K562 (cell line): ENCODE measurements around the gene ADAM15. TPM values are rescaled to one million over a fixed set of nuclear protein-coding genes. Genes with fewer than 3 reads are reported as not detected.
A peak's percentile ranks its signal among the peaks of the same experiment; 100 is the strongest.

Experiments
- ADNP ChIP-seq: fragments of 200-800 bp; sonication (Bioruptor generic); IDR thresholded peaks from 2 replicates; pipeline ENCODE4 v1.6.1; 2016; ENCODE audit warnings: missing genetic modification characterization, missing compliant biosample characterization
- BHLHE40 ChIP-seq: IDR thresholded peaks from 2 replicates; pipeline ENCODE4 v1.6.1; 2011; ENCODE audit warnings: low read length, improper control_type of control experiment
- HEY1 ChIP-seq: fragments of 250-450 bp; sonication (Bioruptor Pico); IDR thresholded peaks from 2 replicates; pipeline ENCODE4 v1.5.0; 2020; ENCODE audit warnings: mild to moderate bottlenecking, moderate library complexity, borderline replicate concordance
- RBBP5 ChIP-seq: fragments of 200-600 bp; sonication (generic); IDR thresholded peaks from 2 replicates; pipeline ENCODE4 v1.6.1; 2012; ENCODE audit warnings: borderline replicate concordance, mild to moderate bottlenecking, low read length, control low read depth, inconsistent platforms; ENCODE audit not compliant: insufficient read depth, poor library complexity, severe bottlenecking
- RFX1 ChIP-seq: fragments of 450-650 bp; IDR thresholded peaks from 2 replicates; pipeline ENCODE4 v1.6.1; 2016; ENCODE audit warnings: mild to moderate bottlenecking, moderate library complexity
- ZNF24 ChIP-seq: fragments of 450-650 bp; IDR thresholded peaks from 2 replicates; pipeline ENCODE4 v1.6.1; 2016
- ZNF282 ChIP-seq: sonication (generic); formaldehyde crosslinking; IDR thresholded peaks from 2 replicates; pipeline ENCODE4 v1.8.1; 2023; ENCODE audit warnings: missing genetic modification reagents
- ZNF668 ChIP-seq: fragments of 250-450 bp; sonication (Bioruptor Pico); IDR thresholded peaks from 2 replicates; pipeline ENCODE4 v1.8.0; 2022; ENCODE audit warnings: mild to moderate bottlenecking, inconsistent platforms
- polyA plus RNA-seq, 8 experiments: library from polyadenylated mRNA; depleted of rRNA in 4 of 8; stranded (reverse) in 5 of 8; unstranded in 3 of 8; fragments of >200 nt; fragmentation: Nextera tagmentation in 2 of 8; fragmentation: Illumina TruSeq in 1 of 8; extraction: Ambion mirVana in 2 of 8; extraction: Trizol in 1 of 8; gene quantifications; 2 replicates each; pipeline versions ENCODE4 v1.2.1 to v1.2.3, GENCODE V29; 2011 to 2014; ENCODE audit warnings: inconsistent platforms in 1 of 8, missing spikeins in 1 of 8
- total RNA-seq, 7 experiments: library from RNA; depleted of rRNA in 6 of 7; stranded (reverse); fragments of >200 nt in 6 of 7; fragmentation: Illumina TruSeq in 2 of 7; extraction: Trizol in 2 of 7; gene quantifications; 2 replicates each; pipeline versions ENCODE4 v1.2.1 to v1.2.3, GENCODE V29; 2011 to 2021; ENCODE audit warnings: low replicate concordance in 1 of 7
- TF ChIP-seq, protein P1 (sequence below), 2 experiments: fragments of 450-650 bp; formaldehyde crosslinking in 1 of 2; IDR thresholded peaks; 2 replicates each; pipeline versions ENCODE4 v1.4.0 to v1.6.1; 2014 to 2020; ENCODE audit warnings: mild to moderate bottlenecking in 2 of 2, borderline replicate concordance in 1 of 2, low read depth in 1 of 2
- TF ChIP-seq, protein P2 (sequence below): conservative IDR thresholded peaks from 2 replicates; pipeline ENCODE4 v1.6.1; 2011; ENCODE audit warnings: low read depth, mild to moderate bottlenecking, low read length; ENCODE audit not compliant: control insufficient read depth
- TF ChIP-seq, protein P3 (sequence below): sonication (generic); formaldehyde crosslinking; IDR thresholded peaks from 2 replicates; pipeline ENCODE4 v1.8.1; 2023; ENCODE audit warnings: mild to moderate bottlenecking, missing genetic modification reagents
- TF ChIP-seq, protein P4 (sequence below): sonication (generic); formaldehyde crosslinking; IDR thresholded peaks from 2 replicates; pipeline ENCODE4 v1.9.0; 2022; ENCODE audit warnings: mild to moderate bottlenecking, missing genetic modification reagents
- TF ChIP-seq, protein P5 (sequence below): sonication (generic); formaldehyde crosslinking; IDR thresholded peaks from 2 replicates; pipeline ENCODE4 v1.8.0; 2022; ENCODE audit warnings: missing genetic modification reagents, mild to moderate bottlenecking, moderate library complexity, borderline replicate concordance

The ADAM15 gene
- total and polyA plus RNA-seq, 9 of the 15 experiments (the other 6 are each of a cell fraction or from before 2014, with no cell fraction given), result 0.69 to 72.3 (median 32.8) TPM

DNA sequence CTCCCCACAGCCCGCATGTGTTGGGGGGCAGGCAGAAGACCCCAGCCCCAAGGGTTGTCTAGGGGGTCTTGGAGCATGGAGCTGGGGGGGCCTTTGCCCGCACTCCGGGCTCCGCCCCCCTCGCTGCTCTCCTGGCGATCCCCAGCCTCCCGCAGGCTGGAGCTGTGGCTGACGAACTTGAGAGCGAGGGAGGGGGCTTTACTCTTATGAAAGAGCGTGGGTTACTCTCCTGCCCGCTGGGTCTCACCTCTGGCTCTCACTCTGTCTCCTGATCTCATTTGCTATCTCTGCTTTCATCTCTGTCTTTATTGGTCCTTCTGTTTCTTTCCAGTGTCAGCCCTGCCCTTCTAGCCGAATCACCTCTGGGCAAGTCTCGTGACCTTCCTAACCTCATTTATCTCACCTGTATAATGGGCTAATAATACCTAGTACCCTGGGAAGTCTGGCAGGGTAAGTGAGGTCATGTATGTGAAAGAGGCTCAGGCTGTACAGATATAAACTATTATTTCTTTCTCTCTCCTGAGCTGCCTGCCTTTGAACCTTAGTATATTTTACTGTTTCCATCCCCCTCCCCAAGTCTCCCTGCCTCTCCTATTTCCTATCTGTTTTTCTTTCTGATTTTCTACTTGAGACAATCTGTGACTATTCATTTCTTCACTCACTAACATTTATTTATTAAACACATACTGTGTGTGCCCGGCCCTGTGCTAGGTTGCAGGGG is 13.2 kb downstream of the ADAM15 start (continued):
- TF ChIP-seq HEY1 (CRISPR knock-in tag), result no peak
- TF ChIP-seq ADNP (tag), result peak; percentile 99
- no peak for TF ChIP-seq ZNF668
- TF ChIP-seq, protein P1, sequence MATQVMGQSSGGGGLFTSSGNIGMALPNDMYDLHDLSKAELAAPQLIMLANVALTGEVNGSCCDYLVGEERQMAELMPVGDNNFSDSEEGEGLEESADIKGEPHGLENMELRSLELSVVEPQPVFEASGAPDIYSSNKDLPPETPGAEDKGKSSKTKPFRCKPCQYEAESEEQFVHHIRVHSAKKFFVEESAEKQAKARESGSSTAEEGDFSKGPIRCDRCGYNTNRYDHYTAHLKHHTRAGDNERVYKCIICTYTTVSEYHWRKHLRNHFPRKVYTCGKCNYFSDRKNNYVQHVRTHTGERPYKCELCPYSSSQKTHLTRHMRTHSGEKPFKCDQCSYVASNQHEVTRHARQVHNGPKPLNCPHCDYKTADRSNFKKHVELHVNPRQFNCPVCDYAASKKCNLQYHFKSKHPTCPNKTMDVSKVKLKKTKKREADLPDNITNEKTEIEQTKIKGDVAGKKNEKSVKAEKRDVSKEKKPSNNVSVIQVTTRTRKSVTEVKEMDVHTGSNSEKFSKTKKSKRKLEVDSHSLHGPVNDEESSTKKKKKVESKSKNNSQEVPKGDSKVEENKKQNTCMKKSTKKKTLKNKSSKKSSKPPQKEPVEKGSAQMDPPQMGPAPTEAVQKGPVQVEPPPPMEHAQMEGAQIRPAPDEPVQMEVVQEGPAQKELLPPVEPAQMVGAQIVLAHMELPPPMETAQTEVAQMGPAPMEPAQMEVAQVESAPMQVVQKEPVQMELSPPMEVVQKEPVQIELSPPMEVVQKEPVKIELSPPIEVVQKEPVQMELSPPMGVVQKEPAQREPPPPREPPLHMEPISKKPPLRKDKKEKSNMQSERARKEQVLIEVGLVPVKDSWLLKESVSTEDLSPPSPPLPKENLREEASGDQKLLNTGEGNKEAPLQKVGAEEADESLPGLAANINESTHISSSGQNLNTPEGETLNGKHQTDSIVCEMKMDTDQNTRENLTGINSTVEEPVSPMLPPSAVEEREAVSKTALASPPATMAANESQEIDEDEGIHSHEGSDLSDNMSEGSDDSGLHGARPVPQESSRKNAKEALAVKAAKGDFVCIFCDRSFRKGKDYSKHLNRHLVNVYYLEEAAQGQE (IDR thresholded peaks at IDR 0.05; ENCODE audit: borderline replicate concordance), result no peak
- TF ChIP-seq, protein P1 (CRISPR knock-in tag; IDR thresholded peaks at IDR 0.05; ENCODE audit: low read depth), result no peak
- no peak for TF ChIP-seq ZNF24
- TF ChIP-seq, protein P2, sequence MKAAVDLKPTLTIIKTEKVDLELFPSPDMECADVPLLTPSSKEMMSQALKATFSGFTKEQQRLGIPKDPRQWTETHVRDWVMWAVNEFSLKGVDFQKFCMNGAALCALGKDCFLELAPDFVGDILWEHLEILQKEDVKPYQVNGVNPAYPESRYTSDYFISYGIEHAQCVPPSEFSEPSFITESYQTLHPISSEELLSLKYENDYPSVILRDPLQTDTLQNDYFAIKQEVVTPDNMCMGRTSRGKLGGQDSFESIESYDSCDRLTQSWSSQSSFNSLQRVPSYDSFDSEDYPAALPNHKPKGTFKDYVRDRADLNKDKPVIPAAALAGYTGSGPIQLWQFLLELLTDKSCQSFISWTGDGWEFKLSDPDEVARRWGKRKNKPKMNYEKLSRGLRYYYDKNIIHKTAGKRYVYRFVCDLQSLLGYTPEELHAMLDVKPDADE, result no peak
- no peak for TF ChIP-seq RBBP5
- TF ChIP-seq BHLHE40, result peak; percentile 82
- TF ChIP-seq, protein P3, sequence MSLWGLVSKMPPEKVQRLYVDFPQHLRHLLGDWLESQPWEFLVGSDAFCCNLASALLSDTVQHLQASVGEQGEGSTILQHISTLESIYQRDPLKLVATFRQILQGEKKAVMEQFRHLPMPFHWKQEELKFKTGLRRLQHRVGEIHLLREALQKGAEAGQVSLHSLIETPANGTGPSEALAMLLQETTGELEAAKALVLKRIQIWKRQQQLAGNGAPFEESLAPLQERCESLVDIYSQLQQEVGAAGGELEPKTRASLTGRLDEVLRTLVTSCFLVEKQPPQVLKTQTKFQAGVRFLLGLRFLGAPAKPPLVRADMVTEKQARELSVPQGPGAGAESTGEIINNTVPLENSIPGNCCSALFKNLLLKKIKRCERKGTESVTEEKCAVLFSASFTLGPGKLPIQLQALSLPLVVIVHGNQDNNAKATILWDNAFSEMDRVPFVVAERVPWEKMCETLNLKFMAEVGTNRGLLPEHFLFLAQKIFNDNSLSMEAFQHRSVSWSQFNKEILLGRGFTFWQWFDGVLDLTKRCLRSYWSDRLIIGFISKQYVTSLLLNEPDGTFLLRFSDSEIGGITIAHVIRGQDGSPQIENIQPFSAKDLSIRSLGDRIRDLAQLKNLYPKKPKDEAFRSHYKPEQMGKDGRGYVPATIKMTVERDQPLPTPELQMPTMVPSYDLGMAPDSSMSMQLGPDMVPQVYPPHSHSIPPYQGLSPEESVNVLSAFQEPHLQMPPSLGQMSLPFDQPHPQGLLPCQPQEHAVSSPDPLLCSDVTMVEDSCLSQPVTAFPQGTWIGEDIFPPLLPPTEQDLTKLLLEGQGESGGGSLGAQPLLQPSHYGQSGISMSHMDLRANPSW (CRISPR knock-in tag), result no peak
- TF ChIP-seq RFX1, result no peak
- TF ChIP-seq, protein P4, sequence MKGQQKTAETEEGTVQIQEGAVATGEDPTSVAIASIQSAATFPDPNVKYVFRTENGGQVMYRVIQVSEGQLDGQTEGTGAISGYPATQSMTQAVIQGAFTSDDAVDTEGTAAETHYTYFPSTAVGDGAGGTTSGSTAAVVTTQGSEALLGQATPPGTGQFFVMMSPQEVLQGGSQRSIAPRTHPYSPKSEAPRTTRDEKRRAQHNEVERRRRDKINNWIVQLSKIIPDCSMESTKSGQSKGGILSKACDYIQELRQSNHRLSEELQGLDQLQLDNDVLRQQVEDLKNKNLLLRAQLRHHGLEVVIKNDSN, result no peak
- no peak for TF ChIP-seq ZNF282
- TF ChIP-seq, protein P5, sequence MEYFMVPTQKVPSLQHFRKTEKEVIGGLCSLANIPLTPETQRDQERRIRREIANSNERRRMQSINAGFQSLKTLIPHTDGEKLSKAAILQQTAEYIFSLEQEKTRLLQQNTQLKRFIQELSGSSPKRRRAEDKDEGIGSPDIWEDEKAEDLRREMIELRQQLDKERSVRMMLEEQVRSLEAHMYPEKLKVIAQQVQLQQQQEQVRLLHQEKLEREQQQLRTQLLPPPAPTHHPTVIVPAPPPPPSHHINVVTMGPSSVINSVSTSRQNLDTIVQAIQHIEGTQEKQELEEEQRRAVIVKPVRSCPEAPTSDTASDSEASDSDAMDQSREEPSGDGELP (CRISPR knock-in tag), result no peak
